Measurements from ENCODE around the gene SLC39A11. TPM values are rescaled to one million over a fixed set of nuclear protein-coding genes. Genes with fewer than 3 reads are reported as not detected.

Gene SLC39A11
- total and polyA plus RNA-seq, 2 of the 13 experiments (the other 11 are each of a cell fraction or from before 2014, with no cell fraction given): 17.2 to 31.5 TPM

DNA sequence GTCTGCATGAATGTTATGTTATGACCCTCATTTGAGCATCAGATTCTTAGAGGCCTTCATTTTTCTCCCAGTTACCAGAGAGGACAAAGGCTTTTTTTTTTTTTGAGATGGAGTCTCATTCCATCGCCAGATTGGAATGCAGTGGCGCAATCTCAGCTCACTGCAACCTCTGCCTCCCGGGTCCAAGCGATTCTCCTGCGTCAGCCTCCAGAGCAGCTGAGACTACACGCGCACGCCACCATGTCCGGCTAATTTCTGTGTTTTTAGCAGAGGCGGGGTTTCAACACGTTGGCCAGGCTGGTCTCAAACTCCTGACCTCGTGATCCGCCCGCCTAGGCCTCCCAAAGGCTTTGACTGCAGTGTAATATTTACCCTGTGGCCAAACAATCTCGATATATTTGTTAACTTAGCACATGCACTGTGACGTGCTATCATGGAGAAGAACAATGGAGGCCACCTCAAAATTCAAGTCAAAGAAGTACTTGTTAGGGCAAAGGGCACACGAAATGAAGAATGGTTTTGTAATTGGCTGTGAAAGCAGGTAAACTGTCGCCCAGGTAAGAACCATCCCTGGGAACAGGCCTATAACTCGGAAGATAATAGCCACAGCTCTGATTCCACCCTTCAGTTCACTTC is 303.4 kb downstream of the SLC39A11 start (continued):
- TF ChIP-seq E2F1 (CRISPR knock-in tag; IDR thresholded peaks at IDR 0.05) (no peak), ZNF607 (CRISPR knock-in tag; IDR thresholded peaks at IDR 0.05; ENCODE audit: borderline replicate concordance) (no peak), ZNF263 (CRISPR knock-in tag; IDR thresholded peaks at IDR 0.05) (no peak), ZSCAN25 (CRISPR knock-in tag; IDR thresholded peaks at IDR 0.05) (no peak), RARG (CRISPR knock-in tag; IDR thresholded peaks at IDR 0.05; ENCODE audit: low read depth) (no peak), ZNF747 (CRISPR knock-in tag; IDR thresholded peaks at IDR 0.05; ENCODE audit: borderline replicate concordance) (no peak; the same call in 1 of the 2 replicates), ARNT (IDR thresholded peaks at IDR 0.05) (no peak), FOXK2 (IDR thresholded peaks at IDR 0.05) (no peak), DPF2 (CRISPR knock-in tag; IDR thresholded peaks at IDR 0.05; ENCODE audit: borderline replicate concordance, low read depth) (no peak), ZNF496 (CRISPR knock-in tag; IDR thresholded peaks at IDR 0.05; ENCODE audit: insufficient replicate concordance) (no peak), XBP1 (CRISPR knock-in tag; IDR thresholded peaks at IDR 0.05) (no peak), ZNF768 (CRISPR knock-in tag; IDR thresholded peaks at IDR 0.05) (no peak)
- TF ChIP-seq, protein P1, sequence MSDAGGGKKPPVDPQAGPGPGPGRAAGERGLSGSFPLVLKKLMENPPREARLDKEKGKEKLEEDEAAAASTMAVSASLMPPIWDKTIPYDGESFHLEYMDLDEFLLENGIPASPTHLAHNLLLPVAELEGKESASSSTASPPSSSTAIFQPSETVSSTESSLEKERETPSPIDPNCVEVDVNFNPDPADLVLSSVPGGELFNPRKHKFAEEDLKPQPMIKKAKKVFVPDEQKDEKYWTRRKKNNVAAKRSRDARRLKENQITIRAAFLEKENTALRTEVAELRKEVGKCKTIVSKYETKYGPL (CRISPR knock-in tag; IDR thresholded peaks at IDR 0.05): no peak
- TF ChIP-seq, protein P2, sequence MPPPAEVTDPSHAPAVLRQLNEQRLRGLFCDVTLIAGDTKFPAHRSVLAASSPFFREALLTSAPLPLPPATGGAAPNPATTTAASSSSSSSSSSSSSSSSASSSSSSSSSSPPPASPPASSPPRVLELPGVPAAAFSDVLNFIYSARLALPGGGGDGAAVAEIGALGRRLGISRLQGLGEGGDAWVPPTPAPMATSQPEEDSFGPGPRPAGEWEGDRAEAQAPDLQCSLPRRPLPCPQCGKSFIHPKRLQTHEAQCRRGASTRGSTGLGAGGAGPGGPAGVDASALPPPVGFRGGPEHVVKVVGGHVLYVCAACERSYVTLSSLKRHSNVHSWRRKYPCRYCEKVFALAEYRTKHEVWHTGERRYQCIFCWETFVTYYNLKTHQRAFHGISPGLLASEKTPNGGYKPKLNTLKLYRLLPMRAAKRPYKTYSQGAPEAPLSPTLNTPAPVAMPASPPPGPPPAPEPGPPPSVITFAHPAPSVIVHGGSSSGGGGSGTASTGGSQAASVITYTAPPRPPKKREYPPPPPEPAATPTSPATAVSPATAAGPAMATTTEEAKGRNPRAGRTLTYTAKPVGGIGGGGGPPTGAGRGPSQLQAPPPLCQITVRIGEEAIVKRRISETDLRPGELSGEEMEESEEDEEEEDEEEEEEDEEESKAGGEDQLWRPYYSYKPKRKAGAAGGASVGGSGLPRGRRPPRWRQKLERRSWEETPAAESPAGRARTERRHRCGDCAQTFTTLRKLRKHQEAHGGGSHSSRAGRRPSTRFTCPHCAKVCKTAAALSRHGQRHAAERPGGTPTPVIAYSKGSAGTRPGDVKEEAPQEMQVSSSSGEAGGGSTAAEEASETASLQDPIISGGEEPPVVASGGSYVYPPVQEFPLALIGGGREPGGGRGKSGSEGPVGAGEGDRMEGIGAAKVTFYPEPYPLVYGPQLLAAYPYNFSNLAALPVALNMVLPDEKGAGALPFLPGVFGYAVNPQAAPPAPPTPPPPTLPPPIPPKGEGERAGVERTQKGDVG (CRISPR knock-in tag; IDR thresholded peaks at IDR 0.05; ENCODE audit: borderline replicate concordance): no peak
- TF ChIP-seq, protein P3, sequence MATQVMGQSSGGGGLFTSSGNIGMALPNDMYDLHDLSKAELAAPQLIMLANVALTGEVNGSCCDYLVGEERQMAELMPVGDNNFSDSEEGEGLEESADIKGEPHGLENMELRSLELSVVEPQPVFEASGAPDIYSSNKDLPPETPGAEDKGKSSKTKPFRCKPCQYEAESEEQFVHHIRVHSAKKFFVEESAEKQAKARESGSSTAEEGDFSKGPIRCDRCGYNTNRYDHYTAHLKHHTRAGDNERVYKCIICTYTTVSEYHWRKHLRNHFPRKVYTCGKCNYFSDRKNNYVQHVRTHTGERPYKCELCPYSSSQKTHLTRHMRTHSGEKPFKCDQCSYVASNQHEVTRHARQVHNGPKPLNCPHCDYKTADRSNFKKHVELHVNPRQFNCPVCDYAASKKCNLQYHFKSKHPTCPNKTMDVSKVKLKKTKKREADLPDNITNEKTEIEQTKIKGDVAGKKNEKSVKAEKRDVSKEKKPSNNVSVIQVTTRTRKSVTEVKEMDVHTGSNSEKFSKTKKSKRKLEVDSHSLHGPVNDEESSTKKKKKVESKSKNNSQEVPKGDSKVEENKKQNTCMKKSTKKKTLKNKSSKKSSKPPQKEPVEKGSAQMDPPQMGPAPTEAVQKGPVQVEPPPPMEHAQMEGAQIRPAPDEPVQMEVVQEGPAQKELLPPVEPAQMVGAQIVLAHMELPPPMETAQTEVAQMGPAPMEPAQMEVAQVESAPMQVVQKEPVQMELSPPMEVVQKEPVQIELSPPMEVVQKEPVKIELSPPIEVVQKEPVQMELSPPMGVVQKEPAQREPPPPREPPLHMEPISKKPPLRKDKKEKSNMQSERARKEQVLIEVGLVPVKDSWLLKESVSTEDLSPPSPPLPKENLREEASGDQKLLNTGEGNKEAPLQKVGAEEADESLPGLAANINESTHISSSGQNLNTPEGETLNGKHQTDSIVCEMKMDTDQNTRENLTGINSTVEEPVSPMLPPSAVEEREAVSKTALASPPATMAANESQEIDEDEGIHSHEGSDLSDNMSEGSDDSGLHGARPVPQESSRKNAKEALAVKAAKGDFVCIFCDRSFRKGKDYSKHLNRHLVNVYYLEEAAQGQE (IDR thresholded peaks at IDR 0.05; ENCODE audit: borderline replicate concordance in 1 of 2, low read depth in 1 of 2, low read length in 2 of 2): no peak
- TF ChIP-seq, protein P4, sequence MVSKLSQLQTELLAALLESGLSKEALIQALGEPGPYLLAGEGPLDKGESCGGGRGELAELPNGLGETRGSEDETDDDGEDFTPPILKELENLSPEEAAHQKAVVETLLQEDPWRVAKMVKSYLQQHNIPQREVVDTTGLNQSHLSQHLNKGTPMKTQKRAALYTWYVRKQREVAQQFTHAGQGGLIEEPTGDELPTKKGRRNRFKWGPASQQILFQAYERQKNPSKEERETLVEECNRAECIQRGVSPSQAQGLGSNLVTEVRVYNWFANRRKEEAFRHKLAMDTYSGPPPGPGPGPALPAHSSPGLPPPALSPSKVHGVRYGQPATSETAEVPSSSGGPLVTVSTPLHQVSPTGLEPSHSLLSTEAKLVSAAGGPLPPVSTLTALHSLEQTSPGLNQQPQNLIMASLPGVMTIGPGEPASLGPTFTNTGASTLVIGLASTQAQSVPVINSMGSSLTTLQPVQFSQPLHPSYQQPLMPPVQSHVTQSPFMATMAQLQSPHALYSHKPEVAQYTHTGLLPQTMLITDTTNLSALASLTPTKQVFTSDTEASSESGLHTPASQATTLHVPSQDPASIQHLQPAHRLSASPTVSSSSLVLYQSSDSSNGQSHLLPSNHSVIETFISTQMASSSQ (IDR thresholded peaks at IDR 0.05; ENCODE audit: low read depth): no peak
- TF ChIP-seq, protein P4 (CRISPR knock-in tag; IDR thresholded peaks at IDR 0.05; ENCODE audit: borderline replicate concordance): peak; percentile 60

Measured in HepG2 (cell line).